Measurements from ENCODE around the gene BABAM1. TPM values are rescaled to one million over a fixed set of nuclear protein-coding genes. Genes with fewer than 3 reads are reported as not detected.
"Not testable (repeated sequence)": the region's sequence is repeated elsewhere in the genome, so short reads cannot be mapped to it uniquely, and the experiment has no call there.

The BABAM1 gene
- total RNA-seq, 2 donors from 2014 or later: 67.9 to 71.7 TPM

GRCh38 chr19:17293605-17294004 lies 26.4 kb downstream of the BABAM1 start:
- no peak overlapping the region for H3K27ac ChIP-seq
- no peak for TF ChIP-seq CTCF (IDR thresholded peaks at IDR 0.05)
- no peaks in the 10 kb centered on the region for H3K27me3 ChIP-seq
- DNase-seq (ENCODE audit: low spot score): no peak
- peaks cover 6% of the 10 kb centered on the region for H3K36me3 ChIP-seq
- peaks cover 0 to 17% of the 10 kb centered on the region in 2 donors for H3K4me1 ChIP-seq
- H3K9me3 ChIP-seq: no peaks in the 10 kb centered on the region
- H3K4me3 ChIP-seq: no peak overlapping the region

- TF ChIP-seq CTCF (IDR thresholded peaks at IDR 0.05): no peak
- Histone ChIP-seq H3K36me3 (peaks cover 6% of the 10 kb centered on the region), H3K27ac (no peak overlapping the region), H3K4me1 (peaks cover 0 to 17% of the 10 kb centered on the region in 2 donors), H3K9me3 (no peaks in the 10 kb centered on the region), H3K27me3 (no peaks in the 10 kb centered on the region), H3K4me3 (no peak overlapping the region)
- no peak for DNase-seq (ENCODE audit: low spot score)
Observed at GRCh38 chr19:17294051-17294891, 27.0 kb downstream of the BABAM1 start.

- H3K27me3 ChIP-seq; H3K4me1 ChIP-seq; H3K4me3 ChIP-seq; H3K36me3 ChIP-seq; H3K27ac ChIP-seq; DNase-seq (ENCODE audit: low spot score); H3K9me3 ChIP-seq: not testable (repeated sequence)
Observed at GRCh38 chr19:17295551-17295950, 28.3 kb downstream of the BABAM1 start.

GRCh38 chr19:17296273-17296672 lies 29.0 kb downstream of the BABAM1 start:
- H3K4me1 ChIP-seq: peaks cover 0 to 10% of the 10 kb centered on the region in 2 donors
- no peak for DNase-seq (ENCODE audit: low spot score)
- no peak for TF ChIP-seq CTCF (IDR thresholded peaks at IDR 0.05)
- peaks cover 6% of the 10 kb centered on the region for H3K36me3 ChIP-seq
- no peaks in the 10 kb centered on the region for H3K9me3 ChIP-seq
- no peaks in the 10 kb centered on the region for H3K27me3 ChIP-seq
- H3K4me3 ChIP-seq: no peak overlapping the region
- H3K27ac ChIP-seq: no peak overlapping the region

GRCh38 chr19:17296976-17297375 lies 29.7 kb downstream of the BABAM1 start:
- DNase-seq (ENCODE audit: low spot score): no peak
- no peaks in the 10 kb centered on the region for H3K27me3 ChIP-seq
- peaks cover 6% of the 10 kb centered on the region for H3K36me3 ChIP-seq
- no peak overlapping the region for H3K4me3 ChIP-seq
- no peak overlapping the region for H3K27ac ChIP-seq
- TF ChIP-seq CTCF (IDR thresholded peaks at IDR 0.05): no peak
- peaks cover 0 to 10% of the 10 kb centered on the region in 2 donors for H3K4me1 ChIP-seq
- H3K9me3 ChIP-seq: no peaks in the 10 kb centered on the region

- Histone ChIP-seq H3K4me3 (no peak overlapping the region), H3K27ac (no peak overlapping the region), H3K4me1 (peaks cover 0 to 36% of the 10 kb centered on the region in 2 donors), H3K36me3 (peaks cover 6% of the 10 kb centered on the region), H3K9me3 (no peaks in the 10 kb centered on the region), H3K27me3 (no peaks in the 10 kb centered on the region)
- no peak for DNase-seq (ENCODE audit: low spot score)
- TF ChIP-seq CTCF (IDR thresholded peaks at IDR 0.05): no peak
Observed at GRCh38 chr19:17300992-17301619, 33.9 kb downstream of the BABAM1 start.
